Transverse colon (tissue), 4 donors: ENCODE results near the gene OR8D4. TPM values are rescaled to one million over a fixed set of nuclear protein-coding genes. Genes with fewer than 3 reads are reported as not detected.

Experiments
- DNase-seq: peaks from one replicate; pipeline ENCODE4 v3.0.0-alpha.2; 2019
- H3K27ac ChIP-seq, 4 donors: fragments of 200-600 bp; sonication (generic); 2 replicates each; pipeline ENCODE4 v1.5.1; 2016 to 2018; ENCODE audit warnings: inconsistent platforms in 4 of 4
- H3K27me3 ChIP-seq: fragments of 200-600 bp; sonication (generic); 2 replicates; pipeline ENCODE4 v1.5.1; 2017; ENCODE audit warnings: inconsistent platforms
- H3K36me3 ChIP-seq, 4 donors: fragments of 200-600 bp; sonication (generic); 2 replicates each; pipeline ENCODE4 v1.5.1; 2017 to 2019; ENCODE audit warnings: inconsistent platforms in 4 of 4
- H3K4me1 ChIP-seq, 4 donors: fragments of 200-600 bp; sonication (generic); 2 replicates each; pipeline ENCODE4 v1.5.1; 2017 to 2020; ENCODE audit warnings: inconsistent platforms in 4 of 4
- H3K4me3 ChIP-seq, 4 donors: fragments of 200-600 bp; sonication (generic); 1 replicate in 1 of 4; 2 replicates in 3 of 4; pipeline versions ENCODE4 v1.5.1 to v1.6.1; 2017 to 2019; ENCODE audit warnings: inconsistent platforms in 4 of 4
- H3K9me3 ChIP-seq, 2 donors: fragments of 200-600 bp; sonication (generic); 2 replicates each; pipeline ENCODE4 v1.5.1; 2017 to 2019; ENCODE audit warnings: inconsistent platforms in 2 of 2
- CTCF ChIP-seq, 5 experiments: fragments of 200-600 bp in 3 of 5; fragments of 450-650 bp in 2 of 5; sonication (generic) in 3 of 5; IDR thresholded peaks; 1 replicate in 2 of 5; 2 replicates in 3 of 5; pipeline ENCODE4 v1.5.1; 2016 to 2017; ENCODE audit warnings: antibody characterized with exemption in 5 of 5, inconsistent platforms in 3 of 5, mild to moderate bottlenecking in 2 of 5, moderate library complexity in 1 of 5
- EP300 ChIP-seq: sonication (generic); formaldehyde crosslinking; IDR thresholded peaks from one replicate; pipeline ENCODE4 v1.6.1; 2017; ENCODE audit warnings: antibody characterized with exemption, low read depth
- POLR2A ChIP-seq: fragments of 450-650 bp; IDR thresholded peaks from one replicate; pipeline ENCODE4 v1.6.1; 2016; ENCODE audit warnings: antibody characterized with exemption, mild to moderate bottlenecking, moderate library complexity
- POLR2AphosphoS5 ChIP-seq, 3 donors: sonication (generic); formaldehyde crosslinking; IDR thresholded peaks; one replicate each; pipeline ENCODE4 v1.6.1; 2016; ENCODE audit warnings: antibody characterized with exemption in 3 of 3
- WGBS, 2 donors: methylation state at CpG; one replicate each; pipeline ENCODE4 v1.1.5; 2018; ENCODE audit warnings: low coverage in 1 of 2; 5-methylcytosine and 5-hydroxymethylcytosine counted together
- in situ Hi-C, 4 donors: fragments of 200-750 bp; cut with MboI; loops; one replicate each; pipeline versions ENCODE4 v1.15.0 to v1.15.1; 2017; ENCODE audit warnings: low sequenced_read_pairs in 3 of 4, low pct_ligation_motif_present in 1 of 4, low pct_unique_long_range_greater_than_20kb in 1 of 4
- intact Hi-C: fragments of 100-400 bp; cut with DNase I; formaldehyde crosslinking; loops from one replicate; pipeline ENCODE4 v1.15.1; 2023; ENCODE audit warnings: low total_unique reads
- total RNA-seq, 4 donors: library from RNA; depleted of rRNA; stranded (reverse); fragments of >200 nt; gene quantifications; one replicate each; pipeline ENCODE4 v1.1.0, GENCODE V29; 2016

Gene OR8D4
- total RNA-seq, 4 donors from 2014 or later = 0.82 to 1.7 (median 1.6) TPM; not detected in 1

- Histone ChIP-seq H3K36me3 (no peaks in the 10 kb centered on the region), H3K27me3 (no peaks in the 10 kb centered on the region), H3K4me1 (no peaks in the 10 kb centered on the region), H3K9me3 (no peaks in the 10 kb centered on the region), H3K4me3 (no peak overlapping the region), H3K27ac (no peak overlapping the region)
- intact Hi-C loops (no loop called here), in situ Hi-C loops (no loop called here)
- no peak for TF ChIP-seq POLR2AphosphoS5 (IDR thresholded peaks at IDR 0.05)
- no peak for TF ChIP-seq POLR2A
- TF ChIP-seq CTCF (IDR thresholded peaks at IDR 0.05) = no peak
- no peak for TF ChIP-seq EP300
- no peak for DNase-seq
- 47 to 58% methylated on average over 3 of the region's 3 CpGs for WGBS, 2 donors
These were observed 3.9 kb downstream of the OR8D4 start for GRCh38 chr11:123905826-123906225.

GRCh38 chr11:123920943-123921342 lies 19.0 kb downstream of the OR8D4 start:
- Histone ChIP-seq H3K36me3 (no peaks in the 10 kb centered on the region), H3K4me3 (no peak overlapping the region), H3K4me1 (no peaks in the 10 kb centered on the region), H3K9me3 (no peaks in the 10 kb centered on the region), H3K27me3 (no peaks in the 10 kb centered on the region), H3K27ac (no peak overlapping the region)
- intact Hi-C loops = no loop called here
- in situ Hi-C loops = no loop called here
- no peak for TF ChIP-seq EP300
- DNase-seq = no peak
- 53 to 71% methylated on average over 3 of the region's 3 CpGs for WGBS, 2 donors

GRCh38 chr11:123924027-123924426 lies 22.1 kb downstream of the OR8D4 start:
- Histone ChIP-seq H3K27me3 (no peaks in the 10 kb centered on the region), H3K9me3 (no peaks in the 10 kb centered on the region), H3K27ac (no peak overlapping the region), H3K4me3 (no peak overlapping the region), H3K4me1 (no peaks in the 10 kb centered on the region), H3K36me3 (no peaks in the 10 kb centered on the region)
- in situ Hi-C loops (no loop called here), intact Hi-C loops (no loop called here)
- WGBS, 2 donors = 63 to 67% methylated on average over 1 of the region's 1 CpG
- TF ChIP-seq EP300 (no peak), CTCF (IDR thresholded peaks at IDR 0.05) (no peak), POLR2A (no peak), POLR2AphosphoS5 (IDR thresholded peaks at IDR 0.05) (no peak)
- no peak for DNase-seq

DNA sequence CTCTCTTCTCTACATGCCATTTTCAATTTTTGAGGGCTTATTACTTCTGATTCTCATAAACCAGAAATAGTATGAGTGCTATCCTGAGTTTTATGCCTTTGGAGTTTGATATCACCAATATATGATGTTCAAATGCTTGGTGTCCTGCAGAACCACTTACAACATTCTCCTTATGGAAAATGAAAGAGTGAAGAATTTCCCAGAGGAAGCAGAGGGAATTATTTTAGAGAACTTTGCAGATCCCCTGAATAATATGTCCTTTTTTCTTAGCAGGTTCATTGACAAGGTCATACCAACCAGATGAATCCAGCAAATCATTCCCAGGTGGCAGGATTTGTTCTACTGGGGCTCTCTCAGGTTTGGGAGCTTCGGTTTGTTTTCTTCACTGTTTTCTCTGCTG lies 37.4 kb downstream of the OR8D4 start, which contains the start of gene OR4D5:
Gene OR4D5 (plus strand): TSS at position 301 of the 400 bp plus-strand sequence. CDS start 0 bp downstream, at position 301.
- no peak for TF ChIP-seq POLR2AphosphoS5 (IDR thresholded peaks at IDR 0.05)
- TF ChIP-seq EP300 = no peak
- TF ChIP-seq CTCF (IDR thresholded peaks at IDR 0.05) = no peak
- TF ChIP-seq POLR2A = no peak
- no peaks in the 10 kb centered on the region for H3K27me3 ChIP-seq
- H3K27ac ChIP-seq = no peak within 1 kb of the TSS
- no peaks in the 10 kb centered on the region for H3K36me3 ChIP-seq
- H3K4me3 ChIP-seq = no peak within 1 kb of the TSS
- no peaks in the 10 kb centered on the region for H3K9me3 ChIP-seq
- intact Hi-C loops = no loop called here
- no peak for DNase-seq
- in situ Hi-C loops = no loop called here
- 69 to 80% methylated on average over 1 of the region's 1 CpG for WGBS, 2 donors
- H3K4me1 ChIP-seq = no peaks in the 10 kb centered on the region

DNA sequence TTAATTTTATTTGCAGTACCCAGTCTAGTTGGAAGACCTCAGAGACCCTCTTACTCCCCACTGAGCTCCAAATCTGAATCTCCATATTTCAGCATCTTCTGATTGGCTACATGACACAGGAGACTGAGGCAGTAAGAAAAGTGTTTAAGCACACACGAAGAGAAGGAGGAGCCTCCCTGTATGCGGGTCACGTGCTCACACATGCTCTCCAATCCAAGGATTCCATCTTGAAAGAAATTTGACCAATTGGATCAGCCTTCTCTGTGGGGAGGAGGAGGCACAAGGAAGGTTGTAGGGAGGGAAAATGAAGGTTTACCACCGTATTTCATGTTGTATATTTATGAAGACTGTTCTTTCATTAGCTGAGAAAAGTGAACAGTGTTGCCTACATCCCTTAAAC lies 40.4 kb downstream of the OR8D4 start:
- Histone ChIP-seq H3K36me3 (no peaks in the 10 kb centered on the region), H3K4me3 (no peak overlapping the region), H3K9me3 (no peaks in the 10 kb centered on the region), H3K27ac (no peak overlapping the region), H3K4me1 (no peaks in the 10 kb centered on the region), H3K27me3 (no peaks in the 10 kb centered on the region)
- TF ChIP-seq EP300 = no peak
- no peak for TF ChIP-seq CTCF (IDR thresholded peaks at IDR 0.05)
- TF ChIP-seq POLR2A = no peak
- TF ChIP-seq POLR2AphosphoS5 (IDR thresholded peaks at IDR 0.05) = no peak
- DNase-seq = no peak
- intact Hi-C loops (no loop called here), in situ Hi-C loops (no loop called here)
- WGBS, 2 donors = 84 to 89% methylated on average over 3 to 4 of the region's 4 CpGs
